ENCODE results near the gene C5orf47.

The C5orf47 gene

DNA sequence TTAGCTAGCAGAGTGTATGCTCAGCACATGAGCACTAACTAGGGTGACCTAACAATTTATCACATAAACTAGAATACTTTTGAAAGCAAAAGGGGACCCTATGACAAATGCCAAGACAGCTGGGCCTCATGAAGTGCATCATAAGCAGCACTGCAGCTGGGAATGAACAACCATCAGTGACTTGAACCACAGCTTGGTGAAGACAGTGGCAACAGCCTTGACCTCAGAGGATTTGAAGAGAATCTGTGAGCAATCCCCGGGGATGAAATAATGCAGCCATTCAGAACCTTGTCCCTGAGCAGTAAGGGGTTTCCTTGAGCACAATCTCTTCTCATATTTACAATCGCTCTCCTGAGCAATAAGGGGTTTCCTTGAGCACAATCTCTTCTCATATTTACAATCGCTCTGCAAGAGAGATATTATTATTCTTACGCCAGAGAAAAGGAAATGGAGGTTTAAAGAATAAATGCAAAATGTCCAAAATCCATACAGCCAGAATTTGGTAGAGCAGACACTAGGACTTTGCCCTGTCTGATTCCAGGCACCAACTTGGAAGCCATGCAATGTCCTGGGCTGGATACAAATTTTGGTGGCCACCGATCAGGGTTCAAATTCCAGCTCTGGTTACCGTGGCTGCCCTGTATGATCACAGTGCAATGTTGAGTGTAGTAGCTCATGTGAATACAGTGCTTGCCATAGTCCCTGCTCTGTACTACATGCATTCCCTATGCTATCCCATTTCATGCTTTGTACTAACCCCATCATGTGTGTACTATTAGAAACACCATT lies 55.7 kb downstream of the C5orf47 start:
- DNase-seq (ENCODE audit: low read depth) = no peak

DNA sequence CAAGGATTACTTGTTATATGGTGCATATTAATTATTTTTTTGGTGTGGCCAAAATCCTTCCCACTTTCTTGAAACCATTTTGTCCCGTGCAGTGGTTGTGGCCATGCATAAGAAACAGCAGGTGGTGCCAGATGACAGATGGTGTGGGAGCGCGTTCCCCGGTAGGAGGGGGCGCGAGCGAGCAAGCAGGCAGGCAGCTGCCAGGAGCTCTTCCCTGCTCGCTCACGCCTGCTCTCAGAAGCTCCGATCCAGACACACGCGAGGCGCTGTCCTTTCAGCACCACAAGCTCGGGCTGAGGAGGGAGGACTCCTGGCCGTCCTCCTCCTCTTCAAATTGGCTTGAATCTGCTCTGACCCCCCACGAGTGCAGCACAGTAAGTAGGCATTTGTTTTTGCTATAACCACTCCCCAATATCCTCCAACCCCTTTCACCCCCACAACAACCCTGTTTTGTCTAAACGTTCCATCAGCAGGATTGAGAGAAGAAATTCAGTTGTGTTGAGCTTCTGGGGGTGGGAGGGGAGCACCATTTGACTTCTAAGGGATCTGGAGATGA lies 56.6 kb downstream of the C5orf47 start, which contains the start of gene NSG2:
Gene NSG2, plus strand, starts transcription at position 237 of the 556 bp plus-strand sequence. CDS start 1,050 bp downstream, outside the sequence.
- peak; percentile 62 for DNase-seq (ENCODE audit: low read depth)

DNA sequence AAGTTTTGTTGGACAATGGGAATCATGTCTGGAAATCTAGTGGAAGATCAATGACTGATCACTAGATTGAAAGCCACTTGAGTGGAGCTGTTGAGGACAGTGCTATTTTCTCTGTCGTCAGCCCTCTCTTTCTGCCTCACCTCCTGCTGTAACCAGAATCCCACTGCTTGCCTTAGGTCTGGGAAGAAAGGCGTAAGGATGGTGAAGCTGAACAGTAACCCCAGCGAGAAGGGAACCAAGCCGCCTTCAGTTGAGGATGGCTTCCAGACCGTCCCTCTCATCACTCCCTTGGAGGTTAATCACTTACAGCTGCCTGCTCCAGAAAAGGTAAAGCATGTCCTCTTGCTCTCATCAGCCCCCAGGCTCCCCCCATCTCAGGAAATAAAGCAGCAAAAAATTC lies 57.6 kb downstream of the C5orf47 start:
- no peak for DNase-seq (ENCODE audit: low read depth)

DNA sequence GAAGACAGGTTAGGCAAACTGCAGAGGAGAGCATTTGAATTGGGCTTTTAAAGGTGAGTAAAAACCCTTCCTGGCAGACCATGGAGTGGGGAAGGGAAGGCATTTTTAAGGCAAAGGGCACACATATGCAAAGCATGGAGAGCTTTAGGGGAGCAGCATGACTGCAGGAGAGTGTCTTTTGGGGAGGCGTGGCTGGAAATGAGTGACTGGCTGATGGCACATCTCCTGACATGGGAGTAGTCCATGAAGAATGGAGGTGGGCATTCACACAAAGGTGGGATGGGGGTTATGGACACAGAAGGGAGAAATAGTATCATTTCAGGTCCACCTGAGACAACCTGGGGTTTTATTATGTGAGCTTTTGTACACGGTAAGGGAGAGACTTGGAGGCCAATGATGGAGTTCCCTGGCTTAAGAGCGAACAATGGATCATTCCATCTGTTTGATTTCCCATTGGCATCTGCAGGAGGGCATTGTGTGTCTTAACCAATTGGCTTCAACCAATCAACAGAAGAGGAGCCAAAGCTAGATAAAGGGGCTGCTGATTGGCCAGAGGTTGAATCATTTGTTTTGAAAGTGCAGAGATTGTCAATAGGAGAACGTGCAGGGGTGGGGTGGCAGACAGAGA lies 58.6 kb downstream of the C5orf47 start:
- no peak for DNase-seq (ENCODE audit: low read depth)

DNA sequence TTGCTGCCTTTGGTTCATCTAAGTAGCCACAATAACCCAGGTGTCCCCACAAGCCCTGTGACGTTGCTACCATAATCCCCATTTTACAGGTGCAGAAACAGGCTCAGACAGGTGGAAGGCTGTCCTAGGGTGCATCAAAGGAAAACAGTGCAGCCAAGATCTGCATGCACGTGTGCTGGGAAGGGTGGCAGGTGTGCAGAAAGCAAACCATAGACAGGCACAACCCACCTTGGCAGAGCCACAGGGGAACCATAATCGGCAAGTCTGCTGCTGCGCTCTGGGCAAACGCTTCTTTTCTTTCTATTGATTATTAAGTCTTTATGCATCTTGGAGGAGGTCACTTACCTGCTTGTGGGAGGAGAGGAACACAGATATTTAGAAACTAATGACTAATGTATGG lies 63.7 kb downstream of the C5orf47 start:
- DNase-seq (ENCODE audit: low read depth) = no peak

DNA sequence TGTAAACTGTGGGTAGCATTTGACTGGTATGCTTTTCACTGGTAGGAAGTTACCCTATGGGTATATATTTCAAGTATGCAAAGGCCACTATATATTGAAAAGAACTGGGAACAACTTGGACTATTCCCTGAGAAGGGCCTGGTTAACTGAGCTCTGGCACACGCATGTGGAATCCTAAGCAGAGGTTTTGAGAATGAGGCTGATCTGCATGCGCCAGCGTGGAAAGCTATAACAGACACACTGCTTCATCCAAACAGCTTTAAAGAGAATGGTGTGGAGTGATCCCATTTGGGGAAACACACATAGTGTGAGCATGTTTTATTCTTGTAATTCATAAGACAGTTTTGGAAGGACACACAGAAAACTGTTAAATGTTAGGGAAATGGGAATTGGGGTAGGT lies 64.9 kb downstream of the C5orf47 start:
- DNase-seq (ENCODE audit: low read depth) = no peak

Data from fibroblast of gingiva (primary cell).